ENCODE measurements around the gene RDH12.

- TF ChIP-seq CTCF (IDR thresholded peaks at IDR 0.05; ENCODE audit: low read length), result no peak
- TF ChIP-seq EZH2 (IDR thresholded peaks at IDR 0.05; ENCODE audit: borderline replicate concordance, low read length), result no peak
Measured at GRCh38 chr14:67746927-67747326, 45.2 kb downstream of the RDH12 start.

All from OCI-LY1 (cell line).